GM21515 (cell line): ENCODE results near the gene HLF.

Source experiments
- ATAC-seq: cut with Tn5 transposase; IDR thresholded peaks from one replicate; pipeline ENCODE4 v1.9.1; 2021; ENCODE audit not compliant: unreplicated experiment

Gene HLF

DNA sequence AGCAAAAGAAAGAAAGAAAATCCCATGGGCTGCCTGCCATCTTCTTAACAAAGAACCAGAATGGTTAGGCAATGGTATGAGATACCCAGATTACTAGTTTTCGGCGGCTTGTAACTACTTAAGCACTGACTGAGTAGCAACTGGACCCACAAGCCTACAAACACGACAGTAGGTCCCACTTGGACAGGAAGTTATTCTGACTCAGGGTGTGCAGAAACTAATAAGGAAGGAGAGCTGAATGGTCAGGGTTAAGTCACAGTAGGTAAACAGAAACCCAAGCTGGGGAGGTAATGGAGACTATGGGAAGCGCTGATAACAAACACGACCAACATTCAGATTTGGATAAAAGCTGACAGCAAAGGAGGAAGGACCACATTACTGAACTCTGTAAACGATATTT is 10.4 kb upstream of the HLF start:
- no peak for ATAC-seq

- ATAC-seq: no peak
Observed at GRCh38 chr17:55258578-55259135, 6.1 kb upstream of the HLF start.

GRCh38 chr17:55259684-55260111 is 5.1 kb upstream of the HLF start:
- no peak for ATAC-seq

- ATAC-seq: no peak
Observed at GRCh38 chr17:55261311-55261710, 3.4 kb upstream of the HLF start.

DNA sequence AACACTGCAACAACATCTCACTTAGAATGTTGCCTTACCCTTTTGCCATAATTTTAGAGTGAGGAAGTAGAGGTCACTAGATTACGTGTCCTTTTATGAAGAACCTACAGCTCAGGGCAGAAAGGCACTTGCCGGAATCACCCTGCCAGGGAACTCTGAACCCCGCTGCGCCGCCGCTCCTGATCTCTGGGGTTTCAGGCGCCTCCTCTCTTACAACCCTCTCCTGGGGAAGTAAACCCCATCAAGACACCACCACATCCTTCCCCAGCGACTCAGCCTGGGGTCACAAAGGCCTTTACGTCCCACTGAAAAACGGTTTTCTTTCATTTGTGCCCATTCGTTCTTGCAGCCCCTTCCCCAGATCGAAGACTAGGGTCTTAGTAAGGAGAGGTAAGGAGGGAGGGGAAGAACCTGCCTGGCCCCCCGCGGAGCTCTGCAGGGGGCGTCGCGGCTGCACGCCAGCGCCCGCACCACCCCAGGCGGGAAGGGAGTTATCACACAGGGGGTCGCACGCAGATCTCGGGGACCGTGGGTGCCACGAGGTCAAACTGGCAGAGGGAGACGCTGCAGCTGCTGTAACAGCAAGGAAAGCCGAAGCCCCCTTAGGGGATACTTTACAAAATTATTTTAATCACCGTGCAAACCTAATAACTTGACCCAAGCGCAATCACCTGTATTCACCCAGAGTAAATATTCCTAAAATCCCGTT is 1.0 kb upstream of the HLF start:
- no peak for ATAC-seq

DNA sequence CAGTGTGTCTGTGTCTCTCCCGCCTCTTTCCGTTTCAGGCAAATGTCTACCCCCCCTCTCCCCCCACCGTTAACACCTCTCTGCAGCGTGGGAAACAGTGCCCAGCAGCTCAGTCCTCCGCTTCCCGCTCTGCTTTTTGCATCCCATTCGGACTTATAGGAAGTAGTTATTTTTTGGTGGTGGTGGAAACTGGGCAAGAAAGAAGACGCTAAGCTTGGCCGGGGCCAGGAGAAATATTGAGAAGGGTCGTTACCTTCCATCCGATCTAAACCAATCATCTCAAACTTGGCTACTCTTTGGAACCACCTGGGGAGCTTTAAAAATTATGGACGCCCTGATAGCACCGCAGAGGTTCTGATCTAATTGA is 499 bp upstream of the HLF start:
- ATAC-seq: no peak

DNA sequence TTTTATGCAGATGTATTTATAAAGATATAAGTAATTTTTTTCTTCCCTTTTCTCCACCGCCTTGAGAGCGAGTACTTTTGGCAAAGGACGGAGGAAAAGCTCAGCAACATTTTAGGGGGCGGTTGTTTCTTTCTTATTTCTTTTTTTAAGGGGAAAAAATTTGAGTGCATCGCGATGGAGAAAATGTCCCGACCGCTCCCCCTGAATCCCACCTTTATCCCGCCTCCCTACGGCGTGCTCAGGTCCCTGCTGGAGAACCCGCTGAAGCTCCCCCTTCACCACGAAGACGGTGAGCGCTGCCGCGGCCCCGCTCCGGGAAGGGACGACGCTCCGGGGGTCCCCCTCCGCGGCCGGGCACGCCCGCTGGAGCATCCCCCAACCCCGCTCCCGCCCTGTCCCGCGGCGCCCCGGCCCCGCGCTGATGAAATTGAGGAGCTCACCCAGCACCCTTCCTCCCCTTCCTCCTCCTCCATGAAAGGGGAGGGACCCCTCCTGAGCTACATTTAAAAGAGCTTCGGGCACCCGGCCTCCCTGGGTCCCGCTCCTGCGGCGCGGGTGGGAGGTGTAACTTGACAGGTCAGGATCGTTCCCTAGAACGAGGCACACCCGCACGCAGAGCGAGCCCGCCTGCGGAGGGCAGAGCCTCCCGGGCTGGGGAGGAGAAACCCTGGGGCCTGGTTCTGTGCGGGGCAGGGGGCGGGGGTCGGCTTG is 706 bp downstream of the HLF start:
- no peak for ATAC-seq

DNA sequence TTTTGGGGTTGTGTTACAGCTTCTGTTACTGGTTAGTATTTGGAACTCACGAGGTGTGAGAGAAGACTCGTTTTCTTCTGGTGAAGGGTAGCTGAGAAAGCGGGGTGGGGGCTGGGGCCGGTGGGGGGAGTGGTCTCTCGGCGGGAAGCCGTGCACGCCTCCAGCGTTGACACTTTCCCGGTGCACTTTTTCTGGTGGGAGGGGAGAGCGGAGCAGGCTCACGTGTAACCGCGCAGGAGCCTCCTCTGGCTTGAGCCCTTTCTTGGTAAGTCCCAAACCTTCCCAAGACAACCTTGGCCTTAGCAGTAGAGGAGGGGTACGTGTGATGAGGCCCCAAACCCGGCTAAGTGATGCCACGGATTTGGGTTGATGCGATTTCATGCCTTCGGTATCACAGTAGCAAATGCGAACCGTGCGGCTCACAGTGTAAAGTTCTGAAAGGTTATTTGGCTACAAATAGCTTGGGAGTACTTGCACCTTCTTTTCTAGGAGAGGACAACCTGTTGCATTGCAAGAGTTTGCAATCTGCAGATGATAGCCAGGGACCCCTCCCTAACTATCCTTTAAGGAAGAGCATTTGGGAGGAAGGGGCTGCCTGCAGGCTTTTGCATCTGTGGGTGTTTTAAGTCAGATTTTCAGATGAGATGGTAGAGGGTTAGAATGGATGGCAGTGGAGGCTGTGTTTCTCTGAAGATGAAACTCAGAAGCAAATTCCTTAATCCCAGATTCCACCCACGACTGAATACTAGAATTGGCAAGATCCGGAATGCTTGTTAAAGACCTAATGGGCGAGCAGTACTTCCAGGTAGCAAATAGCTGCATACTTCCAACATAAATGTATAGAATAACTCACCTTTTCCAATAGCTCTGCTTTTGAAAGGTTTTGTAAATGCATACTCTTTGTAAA is 1.5 kb downstream of the HLF start:
- no peak for ATAC-seq

GRCh38 chr17:55266958-55267688 is 2.4 kb downstream of the HLF start:
- ATAC-seq: no peak

DNA sequence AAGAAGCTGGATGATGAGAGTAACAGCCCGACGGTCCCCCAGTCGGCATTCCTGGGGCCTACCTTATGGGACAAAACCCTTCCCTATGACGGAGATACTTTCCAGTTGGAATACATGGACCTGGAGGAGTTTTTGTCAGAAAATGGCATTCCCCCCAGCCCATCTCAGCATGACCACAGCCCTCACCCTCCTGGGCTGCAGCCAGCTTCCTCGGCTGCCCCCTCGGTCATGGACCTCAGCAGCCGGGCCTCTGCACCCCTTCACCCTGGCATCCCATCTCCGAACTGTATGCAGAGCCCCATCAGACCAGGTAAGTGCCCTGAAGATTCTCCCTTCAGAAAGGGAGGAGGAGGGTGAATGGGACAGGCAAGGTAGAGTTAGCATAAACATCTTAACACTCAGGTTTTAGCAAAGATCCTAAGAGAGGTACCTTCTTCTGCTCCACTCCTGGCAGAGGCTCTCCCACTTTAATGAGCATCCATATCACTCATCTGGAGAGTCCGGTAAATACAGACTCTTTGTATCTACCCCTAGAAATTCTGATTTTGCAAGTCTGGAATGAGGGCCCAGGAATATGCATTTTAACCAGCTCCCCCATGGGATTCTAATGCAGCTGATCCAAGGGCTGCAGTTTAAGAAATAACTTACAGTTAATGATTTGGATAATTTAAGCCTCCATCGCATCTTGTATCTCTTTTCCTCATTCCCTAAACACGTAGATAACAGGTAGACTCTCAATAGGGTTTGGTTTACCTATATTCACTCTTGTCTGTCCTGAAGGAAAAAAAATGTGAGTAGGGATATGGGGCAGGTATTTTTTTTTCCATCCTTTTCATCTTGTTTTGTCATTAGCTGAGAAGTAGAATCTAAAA is 3.3 kb downstream of the HLF start:
- ATAC-seq: no peak

- ATAC-seq: no peak
Observed at GRCh38 chr17:55268649-55269480, 4.1 kb downstream of the HLF start.

GRCh38 chr17:55269894-55270293 is 5.1 kb downstream of the HLF start:
- ATAC-seq: no peak

GRCh38 chr17:55271223-55271571 is 6.4 kb downstream of the HLF start:
- ATAC-seq: no peak

- ATAC-seq: no peak
Observed at GRCh38 chr17:55271958-55272710, 7.4 kb downstream of the HLF start.

GRCh38 chr17:55272711-55273578 is 8.2 kb downstream of the HLF start:
- ATAC-seq: no peak

- ATAC-seq: no peak
Observed at GRCh38 chr17:55273579-55274354, 9.0 kb downstream of the HLF start.
